WTC11 (cell line): Measurements from ENCODE around the gene RALA. TPM values are rescaled to one million over a fixed set of nuclear protein-coding genes. Genes with fewer than 3 reads are reported as not detected.

ENCODE experiments used
- ATAC-seq: fragments of 200-7000 bp; cut with Tn5 transposase; 2 replicates; pipeline ENCODE4 v1.10.0; 2021; ENCODE audit warnings: mild to moderate bottlenecking, moderate library complexity
- CTCF ChIA-PET: fragments of 300-600 bp; sonication (Branson Sonifier 250); formaldehyde crosslinking; loops from one replicate; lab custom pipeline; 2021; ENCODE audit warnings: antibody characterized with exemption; lab: Charles Lee
- POLR2A ChIA-PET: fragments of 350-600 bp; sonication (Branson Sonifier 250); formaldehyde crosslinking; loops from one replicate; lab custom pipeline; 2021; ENCODE audit warnings: antibody characterized with exemption; lab: Charles Lee
- DNase-seq: peaks from one replicate; pipeline ENCODE4 v3.0.0; 2021; ENCODE audit warnings: low spot score
- H3K27ac Mint-ChIP-seq: 2 replicates; pipeline ENCODE4 v1.8.0; 2021; ENCODE audit warnings: mixed read lengths
- H3K27me3 Mint-ChIP-seq: 2 replicates; pipeline ENCODE4 v1.8.0; 2021; ENCODE audit warnings: low read depth, mild to moderate bottlenecking, moderate library complexity, mixed read lengths
- H3K36me3 Mint-ChIP-seq: 2 replicates; pipeline ENCODE4 v1.8.0; 2021; ENCODE audit warnings: mixed read lengths
- H3K4me1 Mint-ChIP-seq: 2 replicates; pipeline ENCODE4 v1.8.0; 2022; ENCODE audit warnings: mixed read lengths
- H3K4me3 Mint-ChIP-seq: 2 replicates; pipeline ENCODE4 v1.8.0; 2021; ENCODE audit warnings: mild to moderate bottlenecking, moderate library complexity, mixed read lengths
- H3K9me3 Mint-ChIP-seq: 2 replicates; pipeline ENCODE4 v1.8.0; 2021; ENCODE audit warnings: mixed read lengths
- AR ChIP-seq: fragments of 250-450 bp; sonication (Bioruptor Pico); IDR thresholded peaks from 2 replicates; pipeline ENCODE4 v1.9.0; 2021; ENCODE audit warnings: mild to moderate bottlenecking
- CDX4 ChIP-seq: fragments of 250-450 bp; sonication (Bioruptor Pico); IDR thresholded peaks from 2 replicates; pipeline ENCODE4 v1.9.0; 2021; ENCODE audit warnings: moderate library complexity, mild to moderate bottlenecking, inconsistent platforms, borderline replicate concordance
- E2F4 ChIP-seq: sonication (generic); formaldehyde crosslinking; IDR thresholded peaks from 2 replicates; pipeline ENCODE4 v1.8.1; 2022; ENCODE audit warnings: low read depth, mild to moderate bottlenecking, moderate library complexity, missing genetic modification reagents, borderline replicate concordance
- GTF2I ChIP-seq: fragments of 250-450 bp; sonication (Bioruptor Pico); conservative IDR thresholded peaks from 2 replicates; pipeline ENCODE4 v1.4.0; 2021; ENCODE audit warnings: mild to moderate bottlenecking
- IRF2 ChIP-seq: sonication (generic); formaldehyde crosslinking; IDR thresholded peaks from 2 replicates; pipeline ENCODE4 v1.8.0; 2022; ENCODE audit warnings: low read depth, missing genetic modification reagents, borderline replicate concordance
- KAT7 ChIP-seq: sonication (generic); formaldehyde crosslinking; IDR thresholded peaks from 2 replicates; pipeline ENCODE4 v1.8.1; 2023; ENCODE audit warnings: missing genetic modification reagents, mild to moderate bottlenecking, borderline replicate concordance
- STAT6 ChIP-seq: sonication (generic); formaldehyde crosslinking; conservative IDR thresholded peaks from 2 replicates; pipeline ENCODE4 v1.8.1; 2023; ENCODE audit warnings: mild to moderate bottlenecking, low read depth, missing genetic modification reagents, moderate library complexity
- TEAD1 ChIP-seq: sonication (generic); formaldehyde crosslinking; IDR thresholded peaks from 2 replicates; pipeline ENCODE4 v1.8.0; 2022; ENCODE audit warnings: mild to moderate bottlenecking, missing genetic modification reagents
- USF1 ChIP-seq: sonication (generic); formaldehyde crosslinking; IDR thresholded peaks from 2 replicates; pipeline ENCODE4 v1.8.0; 2022; ENCODE audit warnings: mild to moderate bottlenecking, missing genetic modification reagents
- total RNA-seq: library from RNA; stranded (reverse); gene quantifications from 3 replicates; pipeline ENCODE4 v1.2.3, GENCODE V29; 2021

Gene RALA
- total RNA-seq, 1 experiment from 2014 or later = 57.3 TPM

- Mint-ChIP-seq H3K4me3 (no peak overlapping the region), H3K4me1 (peaks cover 7% of the 10 kb centered on the region)
- POLR2A ChIA-PET = no interaction called here
Observed at GRCh38 chr7:39712751-39713150, 89.4 kb downstream of the RALA start.

GRCh38 chr7:39714447-39715091 lies 91.2 kb downstream of the RALA start:
- POLR2A ChIA-PET = no interaction called here
- DNase-seq = no peak

More at GRCh38 chr7:39712751-39713150, 89.4 kb downstream of the RALA start:
- Mint-ChIP-seq H3K27ac (no peak overlapping the region), H3K9me3 (peaks cover 54% of the 10 kb centered on the region), H3K36me3 (peaks cover 43% of the 10 kb centered on the region), H3K27me3 (peaks cover 11% of the 10 kb centered on the region)
- ATAC-seq (no peak), DNase-seq (no peak)
- CTCF ChIA-PET = no interaction called here
- TF ChIP-seq CDX4 (CRISPR knock-in tag) = no peak
- no peak for TF ChIP-seq IRF2 (CRISPR knock-in tag)
- no peak for TF ChIP-seq E2F4
- TF ChIP-seq GTF2I (CRISPR knock-in tag) = no peak
- no peak for TF ChIP-seq AR (CRISPR knock-in tag)
- TF ChIP-seq KAT7 (CRISPR knock-in tag) = no peak
- no peak for TF ChIP-seq USF1

More at GRCh38 chr7:39714447-39715091, 91.2 kb downstream of the RALA start:
- ATAC-seq = no peak
- Mint-ChIP-seq H3K36me3 (peaks cover 46% of the 10 kb centered on the region), H3K4me3 (no peak overlapping the region), H3K9me3 (peaks cover 61% of the 10 kb centered on the region), H3K27me3 (peaks cover 11% of the 10 kb centered on the region)
- no peak for TF ChIP-seq TEAD1 (CRISPR knock-in tag)
- TF ChIP-seq GTF2I (CRISPR knock-in tag) = no peak
- no peak for TF ChIP-seq CDX4 (CRISPR knock-in tag)
- TF ChIP-seq STAT6 (CRISPR knock-in tag) = no peak
- TF ChIP-seq, all 79 proteins: peak for 0
- CTCF ChIA-PET = no interaction called here
- H3K27ac Mint-ChIP-seq = no peak overlapping the region
- peaks cover 15% of the 10 kb centered on the region for H3K4me1 Mint-ChIP-seq
